ENCODE results near the gene KLF15. TPM values are rescaled to one million over a fixed set of nuclear protein-coding genes. Genes with fewer than 3 reads are reported as not detected.
A peak's percentile ranks its signal among the peaks of the same experiment; 100 is the strongest.

The KLF15 gene
- total and polyA plus RNA-seq, 9 donors = 13.4 to 83.3 (median 40.0) TPM

GRCh38 chr3:126345231-126345630, 12.0 kb downstream of the KLF15 start:
- H3K27me3 ChIP-seq = no peaks in the 10 kb centered on the region
- peak in 1 of 5 donors; percentile 11 for DNase-seq
- H3K4me3 ChIP-seq = no peak overlapping the region
- H3K27ac ChIP-seq = no peak overlapping the region
- H3K4me1 ChIP-seq (ENCODE audit: insufficient read depth) = peaks cover 20% of the 10 kb centered on the region
- H3K9me3 ChIP-seq = no peaks in the 10 kb centered on the region
- WGBS, 3 donors = 89 to 94% (median 89%) methylated on average over 7 of the region's 7 CpGs
- intact Hi-C loops (cut with DNase I) = loop anchor here in 1 of 4 donors (10.0 kb wide), 1 partner anchor 80 kb away; no protein-coding TSS in a partner anchor
- TF ChIP-seq POLR2A (IDR thresholded peaks at IDR 0.05) = no peak
- no peaks in the 10 kb centered on the region for H3K36me3 ChIP-seq

GRCh38 chr3:126344380-126345041, 12.7 kb downstream of the KLF15 start:
- Histone ChIP-seq H3K4me3 (no peak overlapping the region), H3K4me1 (ENCODE audit: insufficient read depth) (peaks cover 24% of the 10 kb centered on the region), H3K27me3 (no peaks in the 10 kb centered on the region), H3K9me3 (no peaks in the 10 kb centered on the region), H3K27ac (no peak overlapping the region), H3K36me3 (no peaks in the 10 kb centered on the region)
- intact Hi-C loops (cut with DNase I) = loop anchor here in 1 of 4 donors (10.0 kb wide), 1 partner anchor 80 kb away; no protein-coding TSS in a partner anchor
- no peak for TF ChIP-seq POLR2A (IDR thresholded peaks at IDR 0.05)
- TF ChIP-seq CTCF (IDR thresholded peaks at IDR 0.05) = no peak
- TF ChIP-seq EP300 (IDR thresholded peaks at IDR 0.05) = no peak
- 84 to 87% (median 87%) methylated on average over 9 of the region's 9 CpGs for WGBS, 3 donors
- peak in 2 of 5 donors; percentile 16 to 31 for DNase-seq

GRCh38 chr3:126343649-126344035, 13.6 kb downstream of the KLF15 start:
- H3K9me3 ChIP-seq = no peaks in the 10 kb centered on the region
- H3K27ac ChIP-seq = peak overlapping the region in 1 of 2 donors; percentile 2
- intact Hi-C loops (cut with DNase I) = loop anchor here in 1 of 4 donors (10.0 kb wide), 1 partner anchor 79 kb away; no protein-coding TSS in a partner anchor
- peak in 4 of 5 donors; percentile 28 to 48 (median 39) for DNase-seq
- H3K4me3 ChIP-seq = no peak overlapping the region
- no peak for TF ChIP-seq EP300 (IDR thresholded peaks at IDR 0.05)
- TF ChIP-seq CTCF (IDR thresholded peaks at IDR 0.05) = no peak
- no peak for TF ChIP-seq POLR2A (IDR thresholded peaks at IDR 0.05)
- no peaks in the 10 kb centered on the region for H3K36me3 ChIP-seq
- H3K4me1 ChIP-seq (ENCODE audit: insufficient read depth) = peaks cover 24% of the 10 kb centered on the region
- 86 to 94% (median 91%) methylated on average over 32 of the region's 32 CpGs for WGBS, 3 donors
- H3K27me3 ChIP-seq = no peaks in the 10 kb centered on the region

- DNase-seq = peak; percentile 59 to 82 (median 63)
- Histone ChIP-seq H3K4me1 (ENCODE audit: insufficient read depth) (peaks cover 24% of the 10 kb centered on the region), H3K27me3 (no peaks in the 10 kb centered on the region), H3K4me3 (no peak overlapping the region), H3K9me3 (no peaks in the 10 kb centered on the region), H3K36me3 (no peaks in the 10 kb centered on the region), H3K27ac (peak overlapping the region in 1 of 2 donors; percentile 2)
- 29 to 38% (median 37%) methylated on average over 18 to 20 of the region's 20 CpGs for WGBS, 3 donors
- intact Hi-C loops (cut with DNase I) = loop anchor here in 1 of 4 donors (10.0 kb wide), 1 partner anchor 78 kb away; no protein-coding TSS in a partner anchor
- no peak for TF ChIP-seq EP300 (IDR thresholded peaks at IDR 0.05)
- no peak for TF ChIP-seq POLR2A (IDR thresholded peaks at IDR 0.05)
- TF ChIP-seq CTCF (IDR thresholded peaks at IDR 0.05) = no peak
Measured at GRCh38 chr3:126342991-126343648, 14.1 kb downstream of the KLF15 start.

Data from ovary (tissue), 9 donors.